ENCODE results near the gene HCN1. TPM values are rescaled to one million over a fixed set of nuclear protein-coding genes. Genes with fewer than 3 reads are reported as not detected.
"Not testable (repeated sequence)": the region's sequence is repeated elsewhere in the genome, so short reads cannot be mapped to it uniquely, and the experiment has no call there.

The HCN1 gene
- total and polyA plus RNA-seq, 10 donors, result not detected

DNA sequence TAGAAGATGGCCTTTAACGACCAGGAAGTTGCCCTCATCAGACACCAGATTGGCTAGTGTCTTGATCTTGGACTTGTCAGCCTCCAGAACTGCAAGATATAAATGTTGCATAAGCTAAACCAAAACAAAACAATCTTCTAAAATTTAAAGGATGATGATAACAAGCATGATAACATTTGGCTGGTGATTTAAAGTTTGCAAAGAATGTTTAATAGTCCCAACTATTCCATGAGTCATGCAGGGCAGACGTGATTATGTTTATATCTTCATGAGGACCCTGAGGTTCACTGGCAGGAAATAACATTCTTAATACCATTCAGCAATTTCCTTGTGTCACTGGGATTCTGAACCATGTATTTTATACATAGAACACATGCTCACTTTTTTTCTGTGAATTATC is 319.8 kb downstream of the HCN1 start:
- intact Hi-C loops (cut with DNase I; ENCODE audit: low total_unique reads), result no loop called here
- Histone ChIP-seq H3K27me3 (replicated peaks in 1 of 7) (no peaks in the 10 kb centered on the region), H3K4me3 (no peak overlapping the region), H3K36me3 (no peaks in the 10 kb centered on the region), H3K9me3 (peaks cover 0 to 25% (median 9%) of the 10 kb centered on the region in 8 donors), H3K4me1 (no peaks in the 10 kb centered on the region), H3K27ac (no peak overlapping the region)
- WGBS, 5 donors, result 57 to 73% (median 62%) methylated on average over 2 of the region's 2 CpGs
- TF ChIP-seq POLR2A (IDR thresholded peaks at IDR 0.05), result no peak
- TF ChIP-seq POLR2AphosphoS5 (IDR thresholded peaks at IDR 0.05), result no peak
- TF ChIP-seq, protein P1, sequence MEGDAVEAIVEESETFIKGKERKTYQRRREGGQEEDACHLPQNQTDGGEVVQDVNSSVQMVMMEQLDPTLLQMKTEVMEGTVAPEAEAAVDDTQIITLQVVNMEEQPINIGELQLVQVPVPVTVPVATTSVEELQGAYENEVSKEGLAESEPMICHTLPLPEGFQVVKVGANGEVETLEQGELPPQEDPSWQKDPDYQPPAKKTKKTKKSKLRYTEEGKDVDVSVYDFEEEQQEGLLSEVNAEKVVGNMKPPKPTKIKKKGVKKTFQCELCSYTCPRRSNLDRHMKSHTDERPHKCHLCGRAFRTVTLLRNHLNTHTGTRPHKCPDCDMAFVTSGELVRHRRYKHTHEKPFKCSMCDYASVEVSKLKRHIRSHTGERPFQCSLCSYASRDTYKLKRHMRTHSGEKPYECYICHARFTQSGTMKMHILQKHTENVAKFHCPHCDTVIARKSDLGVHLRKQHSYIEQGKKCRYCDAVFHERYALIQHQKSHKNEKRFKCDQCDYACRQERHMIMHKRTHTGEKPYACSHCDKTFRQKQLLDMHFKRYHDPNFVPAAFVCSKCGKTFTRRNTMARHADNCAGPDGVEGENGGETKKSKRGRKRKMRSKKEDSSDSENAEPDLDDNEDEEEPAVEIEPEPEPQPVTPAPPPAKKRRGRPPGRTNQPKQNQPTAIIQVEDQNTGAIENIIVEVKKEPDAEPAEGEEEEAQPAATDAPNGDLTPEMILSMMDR (IDR thresholded peaks at IDR 0.05 in 8 of 11, conservative IDR thresholded peaks at IDR 0.05 in 3 of 11), result no peak
- no peak for DNase-seq

DNA sequence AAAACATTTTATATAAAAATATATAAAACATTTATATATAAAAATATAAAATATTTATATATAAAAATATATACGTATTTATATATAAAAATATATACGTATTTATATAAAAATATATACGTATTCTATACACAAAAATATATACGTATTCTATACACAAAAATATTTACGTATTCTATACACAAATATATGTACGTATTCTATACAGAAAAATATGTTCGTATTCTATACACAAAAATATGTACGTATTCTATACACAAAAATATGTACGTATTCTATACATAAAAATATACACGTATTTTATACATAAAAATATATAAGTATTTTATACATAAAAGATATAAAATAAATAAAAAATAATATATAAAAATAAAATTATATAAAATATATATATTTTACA is 323.6 kb downstream of the HCN1 start:
- Histone ChIP-seq H3K9me3 (peaks cover 0 to 12% (median 0%) of the 10 kb centered on the region in 8 donors), H3K36me3 (no peaks in the 10 kb centered on the region), H3K27ac (no peak overlapping the region), H3K4me3 (no peak overlapping the region), H3K27me3 (replicated peaks in 1 of 7) (no peaks in the 10 kb centered on the region), H3K4me1 (no peaks in the 10 kb centered on the region)
- TF ChIP-seq POLR2A (IDR thresholded peaks at IDR 0.05) (no peak), POLR2AphosphoS5 (IDR thresholded peaks at IDR 0.05) (no peak)
- TF ChIP-seq, protein P1 (IDR thresholded peaks at IDR 0.05 in 8 of 11, conservative IDR thresholded peaks at IDR 0.05 in 3 of 11), result no peak
- 87 to 95% (median 93%) methylated on average over 10 of the region's 10 CpGs for WGBS, 5 donors
- no peak for DNase-seq
- intact Hi-C loops (cut with DNase I; ENCODE audit: low total_unique reads), result no loop called here

DNA sequence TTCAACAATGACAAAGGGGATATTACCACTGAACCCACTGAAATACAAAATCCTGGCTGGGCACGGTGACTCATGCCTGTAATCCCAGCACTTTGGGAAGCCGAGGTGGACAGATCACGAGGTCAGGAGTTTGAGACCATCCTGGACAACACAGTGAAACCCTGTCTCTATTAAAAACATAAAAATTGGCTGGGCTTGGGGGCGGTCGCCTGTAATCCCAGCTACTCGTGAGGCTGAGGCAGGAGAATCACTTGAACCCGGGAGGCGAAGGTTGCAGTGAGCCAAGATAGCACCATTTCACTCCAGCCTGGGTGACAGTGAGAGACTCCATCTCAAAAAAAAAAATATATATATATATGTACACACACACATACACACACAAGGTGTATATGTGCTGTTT is 324.8 kb downstream of the HCN1 start:
- H3K27me3 ChIP-seq (replicated peaks in 1 of 7); H3K9me3 ChIP-seq; DNase-seq; H3K36me3 ChIP-seq; H3K27ac ChIP-seq; intact Hi-C loops (cut with DNase I; ENCODE audit: low total_unique reads); H3K4me1 ChIP-seq; H3K4me3 ChIP-seq: not testable (repeated sequence)
- 92 to 98% (median 96%) methylated on average over 8 of the region's 8 CpGs for WGBS, 5 donors

DNA sequence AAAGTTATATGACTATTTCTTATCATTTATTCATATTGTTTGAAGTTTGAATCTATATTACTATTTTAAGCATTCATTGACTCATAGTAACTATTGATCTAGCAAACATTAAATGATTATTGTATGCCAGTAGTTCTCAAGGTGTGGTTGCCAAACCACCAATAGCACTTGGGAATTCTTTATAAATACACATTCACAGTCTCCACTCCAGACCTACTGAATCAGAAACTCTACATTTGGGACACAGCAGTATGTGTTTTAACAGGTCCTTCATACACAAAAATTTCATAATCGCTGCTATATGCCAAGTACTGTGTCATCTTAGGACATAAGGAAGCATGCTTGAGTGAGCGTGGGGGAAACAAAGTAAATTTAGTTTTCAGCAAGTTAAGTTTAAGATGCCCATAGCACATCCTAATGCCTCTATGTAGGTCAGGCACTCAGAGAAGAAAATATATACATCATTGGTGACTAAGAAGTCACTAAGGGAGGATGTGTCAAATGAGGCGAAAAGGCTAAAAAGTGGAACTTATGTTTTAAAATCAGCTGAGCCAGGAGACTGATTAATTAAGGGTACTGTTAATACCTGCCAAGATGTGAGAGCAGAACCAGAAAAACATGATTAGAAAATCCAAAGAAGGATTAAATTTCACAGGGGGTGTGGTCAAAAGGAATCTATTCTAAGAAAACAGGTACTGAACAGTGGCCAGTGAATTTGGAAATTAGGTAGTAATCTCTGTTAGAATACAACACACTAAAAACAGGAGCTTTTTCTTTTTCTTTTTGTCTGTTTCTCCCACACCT is 340.8 kb downstream of the HCN1 start:
- TF ChIP-seq POLR2A (IDR thresholded peaks at IDR 0.05) (no peak), POLR2AphosphoS5 (IDR thresholded peaks at IDR 0.05) (no peak)
- TF ChIP-seq, protein P1 (IDR thresholded peaks at IDR 0.05 in 8 of 11, conservative IDR thresholded peaks at IDR 0.05 in 3 of 11), result no peak
- no peaks in the 10 kb centered on the region for H3K36me3 ChIP-seq
- WGBS, 5 donors, result 89 to 98% (median 92%) methylated on average over 3 of the region's 3 CpGs
- no peak overlapping the region for H3K27ac ChIP-seq
- no peak overlapping the region for H3K4me3 ChIP-seq
- H3K4me1 ChIP-seq, result no peaks in the 10 kb centered on the region
- DNase-seq, result no peak
- H3K9me3 ChIP-seq, result peaks cover 0 to 23% (median 10%) of the 10 kb centered on the region in 8 donors
- no peaks in the 10 kb centered on the region for H3K27me3 ChIP-seq (replicated peaks in 1 of 7)
- intact Hi-C loops (cut with DNase I; ENCODE audit: low total_unique reads), result no loop called here
